HG03103 (cell line): ENCODE measurements around the gene CYB5A.

Experiments
- ATAC-seq: cut with Tn5 transposase; IDR thresholded peaks from one replicate; pipeline ENCODE4 v1.9.1; 2021; ENCODE audit warnings: low read depth; ENCODE audit not compliant: unreplicated experiment

The CYB5A gene

DNA sequence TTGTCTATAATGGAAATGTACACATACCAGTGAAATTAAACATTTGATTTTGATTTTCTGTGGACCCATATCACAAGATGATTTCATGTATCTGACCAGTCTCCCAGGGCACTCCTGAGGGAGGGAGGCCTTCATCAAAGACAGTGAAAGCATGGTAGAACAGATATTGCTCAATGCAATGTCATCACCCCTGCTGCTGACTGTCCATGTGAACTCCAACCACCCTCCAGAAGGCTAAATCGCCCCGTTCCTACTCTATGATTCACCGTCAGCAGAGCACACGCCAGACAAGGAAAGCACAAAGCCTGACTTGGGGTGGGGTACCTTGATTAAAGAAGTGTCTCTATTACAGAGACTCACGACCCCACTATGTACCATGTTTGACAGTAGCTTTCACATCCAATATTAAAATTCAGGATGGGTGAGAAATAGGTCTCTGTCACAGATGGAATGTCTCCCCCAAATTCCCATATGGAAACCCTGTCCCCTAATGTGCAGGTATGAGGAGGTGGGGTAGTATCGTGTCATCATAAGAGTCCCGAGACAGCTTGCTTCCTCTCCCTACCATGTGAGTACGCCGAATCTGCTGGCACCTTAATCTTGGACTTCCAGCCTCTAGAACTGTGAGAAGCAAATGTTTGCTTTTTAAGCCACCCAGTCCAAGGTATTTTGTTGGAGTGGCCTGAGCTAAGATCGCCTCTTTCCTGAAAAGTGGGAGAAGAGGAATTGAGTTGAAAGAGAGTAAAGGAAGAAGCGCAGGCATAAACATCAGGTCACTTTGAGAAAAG lies 42.4 kb downstream of the CYB5A start:
- no peak for ATAC-seq

- no peak for ATAC-seq
Measured at GRCh38 chr18:74248595-74248994, 43.2 kb downstream of the CYB5A start.

DNA sequence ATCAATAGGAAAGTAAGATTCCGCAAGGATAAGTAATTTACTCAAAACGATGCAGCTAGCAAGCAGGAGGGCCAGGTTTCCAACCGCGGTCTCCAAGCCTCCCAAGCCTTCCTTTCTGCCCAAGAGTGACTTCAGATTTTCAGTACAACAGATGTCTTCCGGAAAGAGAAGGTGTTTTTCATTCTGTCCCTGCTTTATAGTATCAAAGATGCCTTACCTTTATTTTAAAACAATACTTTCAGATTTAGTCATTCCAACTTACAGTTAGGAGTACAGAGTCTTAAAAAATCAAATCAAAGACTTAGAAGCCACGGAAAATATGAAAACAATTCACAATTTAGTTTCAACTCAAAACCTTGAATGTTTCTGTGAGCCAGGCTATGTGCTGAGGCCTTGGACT lies 43.6 kb downstream of the CYB5A start:
- no peak for ATAC-seq

DNA sequence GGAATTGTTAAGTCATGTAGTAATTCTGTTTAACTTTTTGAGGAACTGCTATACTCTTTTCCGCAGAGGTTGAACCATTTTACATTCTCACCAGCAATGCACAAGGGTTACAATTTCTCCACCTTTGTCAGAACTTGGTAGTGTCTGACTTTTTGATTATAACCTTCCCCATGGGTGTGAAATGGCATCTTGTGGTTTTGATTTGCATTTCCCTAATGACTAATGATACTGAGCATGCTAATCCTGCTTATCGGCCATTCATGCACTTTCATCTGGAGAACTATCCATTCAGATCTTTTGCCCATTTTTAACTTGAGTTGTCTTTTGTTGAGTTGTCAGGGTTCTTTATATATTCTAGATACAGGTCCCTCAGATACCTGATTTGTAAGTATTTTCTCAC lies 47.2 kb downstream of the CYB5A start:
- no peak for ATAC-seq

DNA sequence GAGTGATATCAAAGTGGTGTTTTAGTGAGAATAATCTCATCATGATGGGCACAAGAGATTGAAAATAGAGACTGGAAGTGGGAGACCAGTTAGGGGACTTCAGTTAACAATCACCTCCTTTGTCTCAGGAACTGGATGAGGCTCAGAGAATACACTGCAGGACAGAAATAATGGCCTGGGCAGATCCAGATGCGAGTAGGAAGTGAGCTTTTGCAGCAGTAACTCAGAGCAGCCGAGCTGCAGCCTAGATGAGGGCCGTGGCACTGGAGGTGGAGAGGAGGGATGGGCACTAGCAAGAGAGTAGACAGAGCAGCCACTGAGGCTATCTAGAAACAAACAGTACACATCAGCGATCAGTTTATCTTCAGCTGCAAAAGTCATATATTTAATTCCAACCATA lies 48.6 kb downstream of the CYB5A start:
- no peak for ATAC-seq

DNA sequence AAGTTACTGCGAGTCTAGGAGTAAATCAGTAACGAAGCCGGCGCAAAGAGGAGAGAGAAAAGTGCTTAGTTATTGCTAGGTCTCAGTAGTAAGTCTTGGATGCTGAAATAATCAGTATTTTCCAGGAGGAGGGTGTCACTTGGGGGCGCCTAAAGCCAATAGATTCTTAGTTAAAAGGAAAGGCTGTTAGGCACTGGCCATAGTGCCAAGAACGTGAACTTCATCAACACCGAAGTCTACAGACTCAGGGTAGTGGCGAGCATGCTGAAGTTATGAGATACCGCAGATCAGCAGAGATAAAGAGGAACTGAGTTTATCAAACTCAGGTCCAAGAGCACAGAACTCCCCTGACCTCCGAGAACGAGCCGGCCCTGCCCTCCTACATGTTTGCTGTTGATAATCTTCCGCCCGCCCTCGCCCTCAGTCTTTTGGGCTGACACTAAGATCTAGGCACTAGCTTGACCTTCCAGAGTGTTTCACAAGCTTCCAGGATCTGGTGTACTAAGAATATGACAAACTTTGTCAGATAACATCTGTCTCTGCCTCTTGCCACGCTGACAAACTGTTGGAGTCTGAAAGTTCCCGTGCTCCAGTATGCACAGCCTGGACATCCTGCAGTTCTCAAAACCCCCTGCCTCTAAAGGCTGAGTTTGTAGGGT lies 49.2 kb downstream of the CYB5A start:
- ATAC-seq: no peak

DNA sequence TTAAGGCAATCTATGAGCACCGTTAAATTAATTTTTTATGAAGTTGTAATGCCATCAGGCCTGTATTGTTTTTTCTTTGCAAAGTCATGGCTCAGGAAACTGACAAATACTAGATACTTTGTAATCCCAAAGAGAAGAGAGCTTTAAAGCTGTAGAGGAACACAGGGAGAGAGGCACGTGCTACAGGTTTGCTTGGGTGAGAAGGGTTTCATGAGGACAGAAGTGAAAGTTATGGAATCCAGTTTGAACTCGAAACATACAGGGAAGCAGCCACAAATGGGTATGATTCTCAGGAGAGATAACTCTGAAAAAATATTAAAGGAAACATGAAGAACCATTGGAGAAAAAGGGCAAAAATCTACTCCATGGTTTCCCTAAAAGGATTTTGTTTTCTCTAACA lies 49.8 kb downstream of the CYB5A start:
- no peak for ATAC-seq

DNA sequence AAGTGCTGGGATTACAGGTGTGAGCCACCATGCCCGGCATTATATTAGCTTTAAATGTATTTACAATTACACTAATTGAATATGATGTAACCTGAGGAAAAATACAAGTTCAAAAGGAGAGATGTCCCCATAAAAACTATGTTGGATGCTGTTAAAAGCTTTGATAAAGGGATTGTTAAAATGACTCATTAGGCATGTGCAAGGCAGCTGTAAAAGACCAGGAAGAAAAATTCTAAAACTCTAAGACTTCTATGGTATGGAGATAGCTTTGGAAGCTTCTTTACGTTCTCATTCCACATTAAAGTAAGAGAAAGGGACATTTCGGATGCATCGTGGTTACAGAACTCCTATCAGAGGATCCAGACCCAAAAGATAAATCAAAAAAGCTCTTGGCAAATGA lies 50.3 kb downstream of the CYB5A start:
- no peak for ATAC-seq

- no peak for ATAC-seq
Measured at GRCh38 chr18:74239567-74239966, 52.2 kb downstream of the CYB5A start.

DNA sequence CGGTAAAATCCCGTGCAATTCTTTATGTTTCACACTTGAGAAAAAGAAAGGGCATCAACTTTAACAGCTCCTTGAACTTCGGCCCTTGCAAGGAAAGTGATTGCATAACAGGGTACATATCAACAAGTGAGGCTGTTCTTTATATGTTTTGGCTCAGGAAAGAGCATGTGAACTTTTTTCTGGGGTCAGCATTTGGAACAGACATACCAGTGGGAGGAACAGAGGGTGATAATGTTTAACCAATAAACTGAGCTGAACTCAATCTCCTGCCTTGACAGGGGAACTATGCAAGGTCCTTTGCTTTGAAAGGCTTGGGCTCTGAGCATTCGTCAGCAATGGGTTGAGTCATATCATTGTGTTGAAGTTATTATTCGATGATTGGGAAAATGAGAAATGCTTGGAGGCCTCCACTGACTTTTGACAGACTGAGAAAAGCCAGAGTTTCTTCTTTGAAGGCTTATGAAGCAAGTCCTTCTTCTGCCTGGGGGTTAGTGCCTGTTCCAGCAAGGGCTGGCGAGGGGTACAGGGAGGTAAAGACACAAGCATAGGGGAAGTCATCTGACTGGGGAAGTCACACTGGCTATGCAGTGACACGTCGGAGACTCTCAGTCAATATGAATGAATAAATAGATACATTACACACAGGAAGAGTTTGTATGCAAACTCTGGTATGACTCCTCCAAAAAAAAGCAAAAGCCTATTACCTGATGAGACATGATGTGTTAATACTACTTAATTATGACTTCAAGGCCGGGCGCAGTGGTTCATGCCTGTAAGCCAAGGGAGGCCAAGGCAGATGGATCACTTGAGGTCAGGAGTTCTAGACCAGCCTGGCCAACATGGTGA lies 57.2 kb downstream of the CYB5A start:
- ATAC-seq: no peak

DNA sequence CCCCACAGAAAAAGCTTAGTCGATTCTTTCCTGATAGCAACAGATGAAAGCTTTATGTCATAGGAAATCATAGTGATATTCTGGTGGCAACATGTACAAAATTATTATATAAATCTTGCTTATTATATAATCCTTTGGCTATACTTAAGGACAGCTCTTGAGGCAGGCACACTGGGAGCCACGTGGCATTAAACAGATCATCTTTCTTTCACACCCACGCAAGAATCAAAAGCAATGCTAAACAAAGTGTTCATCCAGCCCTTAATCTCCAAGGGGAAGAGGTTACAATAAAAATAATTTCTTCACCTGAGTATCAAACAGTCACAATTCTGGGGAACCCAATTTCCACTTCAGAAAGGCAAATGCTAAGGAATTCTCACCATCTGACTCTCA lies 57.8 kb downstream of the CYB5A start:
- ATAC-seq: no peak

DNA sequence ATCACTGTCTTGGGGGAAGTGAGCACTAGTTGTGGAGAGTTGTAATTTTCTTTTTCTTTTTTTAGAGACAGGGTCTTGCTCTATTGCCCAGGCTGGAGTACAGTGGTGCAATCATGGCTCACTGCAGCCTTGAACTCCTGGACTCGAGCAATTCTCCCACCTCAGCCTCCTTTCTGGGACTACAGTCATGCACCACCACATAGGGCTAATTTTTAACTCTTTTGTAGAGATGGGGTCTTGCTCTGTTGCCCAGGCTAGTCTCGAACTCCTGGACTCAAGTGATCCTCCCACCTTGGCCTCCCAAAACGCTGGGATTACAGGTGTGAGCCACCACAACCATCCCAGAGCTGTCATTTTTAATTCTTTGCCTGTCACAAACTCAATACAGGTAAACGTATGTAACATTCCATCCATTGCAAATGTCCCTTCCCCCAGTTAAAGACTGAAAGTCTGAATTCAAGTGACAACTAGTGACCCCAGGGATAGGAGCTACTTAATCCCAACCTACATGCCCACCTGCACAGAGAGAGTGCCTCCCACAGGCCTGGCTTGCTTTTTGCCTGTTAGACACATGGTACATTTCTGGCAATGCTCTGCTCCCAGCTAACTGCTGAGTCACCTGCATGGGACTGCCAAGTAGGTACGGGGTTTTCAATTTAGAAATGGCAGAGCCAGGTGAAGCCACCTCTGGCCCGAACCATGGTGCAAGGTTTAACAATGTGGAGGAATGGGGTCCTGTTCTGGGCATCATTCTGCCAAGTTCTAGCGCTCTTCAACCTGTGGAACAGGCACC lies 60.6 kb downstream of the CYB5A start:
- ATAC-seq: no peak

GRCh38 chr18:74229891-74230290 lies 61.9 kb downstream of the CYB5A start:
- no peak for ATAC-seq

- ATAC-seq: no peak
Measured at GRCh38 chr18:74229005-74229404, 62.8 kb downstream of the CYB5A start.

DNA sequence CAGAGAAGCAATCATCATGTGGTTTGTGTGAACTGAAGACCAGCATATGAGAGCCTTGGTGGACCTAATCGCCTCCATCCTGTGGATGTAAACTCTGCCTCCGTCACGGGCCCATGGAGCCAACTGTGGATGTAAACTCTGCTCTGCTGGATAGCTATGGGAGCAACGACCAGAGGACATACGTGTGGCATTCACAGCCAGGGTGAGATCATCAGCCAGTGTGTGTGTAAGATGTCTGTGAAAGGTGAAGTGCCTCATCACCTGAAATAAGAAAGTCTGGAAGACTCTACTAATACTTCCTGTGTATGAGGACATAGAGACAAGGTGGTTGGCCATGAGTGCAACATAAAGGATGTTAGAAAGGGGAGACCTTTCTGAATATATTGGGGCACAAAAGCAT lies 63.5 kb downstream of the CYB5A start:
- ATAC-seq: no peak

GRCh38 chr18:74226666-74227065 lies 65.1 kb downstream of the CYB5A start:
- no peak for ATAC-seq

- ATAC-seq: no peak
Measured at GRCh38 chr18:74226156-74226555, 65.6 kb downstream of the CYB5A start.

GRCh38 chr18:74225193-74225840 lies 66.4 kb downstream of the CYB5A start:
- no peak for ATAC-seq

GRCh38 chr18:74222710-74223494 lies 68.9 kb downstream of the CYB5A start:
- ATAC-seq: no peak
